Fibroblast of the aortic adventitia (primary cell): ENCODE data around the gene MARF1. TPM values are rescaled to one million over a fixed set of nuclear protein-coding genes. Genes with fewer than 3 reads are reported as not detected.

Source experiments
- DNase-seq: peaks from one replicate; pipeline ENCODE4 v3.0.0-alpha.2; 2010; ENCODE audit warnings: low read depth
- H3K4me3 ChIP-seq: 2 replicates; pipeline ENCODE4 v1.5.1; 2011; ENCODE audit warnings: low read depth, mild to moderate bottlenecking, control low read depth, low read length, moderate library complexity
- total RNA-seq: library from RNA; depleted of rRNA; stranded (reverse); fragments of >200 nt; gene quantifications from 2 replicates; pipeline ENCODE4 v1.2.3, GENCODE V29; 2012; ENCODE audit warnings: low replicate concordance
- TF ChIP-seq, protein P1 (sequence below): IDR thresholded peaks from 2 replicates; pipeline ENCODE4 v1.5.1; 2011; ENCODE audit warnings: mild to moderate bottlenecking, low read length, control low read depth, inconsistent platforms; ENCODE audit not compliant: insufficient read depth

Gene MARF1
- total RNA-seq, 1 donor: 27.1 TPM

DNA sequence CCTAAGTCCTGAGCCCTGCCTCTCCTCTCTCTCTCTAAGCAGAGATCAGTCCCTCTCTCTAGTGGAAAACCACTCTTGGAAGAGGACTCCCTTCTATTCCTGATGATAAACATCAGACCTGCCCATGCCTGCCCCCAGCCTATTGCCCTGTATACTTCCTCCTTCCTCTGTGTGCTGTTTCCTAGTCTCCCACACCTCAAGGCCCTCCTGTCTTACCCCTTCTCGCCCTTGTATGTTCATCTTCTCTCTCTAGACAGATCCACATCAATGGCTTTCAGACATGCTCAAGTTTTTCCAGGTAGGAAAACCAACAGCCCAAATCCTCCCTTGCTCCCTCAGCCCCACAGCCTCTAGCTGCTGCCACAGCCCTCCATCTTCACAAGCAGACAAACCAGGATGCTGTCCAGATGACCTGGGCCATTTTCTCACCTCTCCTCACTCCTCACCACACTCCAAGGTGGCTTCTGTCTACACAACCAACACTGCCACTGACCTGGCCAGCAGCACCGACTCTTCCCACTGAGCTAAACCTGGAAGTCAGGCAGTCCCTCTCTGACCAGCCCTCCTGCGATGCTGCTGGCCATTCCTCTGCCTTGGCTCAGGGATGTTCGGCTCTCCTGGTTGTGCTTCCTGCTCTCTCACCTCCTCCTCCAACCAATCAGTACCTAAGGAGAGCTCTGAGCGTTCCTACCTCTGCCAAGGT, 36.3 kb downstream of the MARF1 start:
- no peak for DNase-seq

DNA sequence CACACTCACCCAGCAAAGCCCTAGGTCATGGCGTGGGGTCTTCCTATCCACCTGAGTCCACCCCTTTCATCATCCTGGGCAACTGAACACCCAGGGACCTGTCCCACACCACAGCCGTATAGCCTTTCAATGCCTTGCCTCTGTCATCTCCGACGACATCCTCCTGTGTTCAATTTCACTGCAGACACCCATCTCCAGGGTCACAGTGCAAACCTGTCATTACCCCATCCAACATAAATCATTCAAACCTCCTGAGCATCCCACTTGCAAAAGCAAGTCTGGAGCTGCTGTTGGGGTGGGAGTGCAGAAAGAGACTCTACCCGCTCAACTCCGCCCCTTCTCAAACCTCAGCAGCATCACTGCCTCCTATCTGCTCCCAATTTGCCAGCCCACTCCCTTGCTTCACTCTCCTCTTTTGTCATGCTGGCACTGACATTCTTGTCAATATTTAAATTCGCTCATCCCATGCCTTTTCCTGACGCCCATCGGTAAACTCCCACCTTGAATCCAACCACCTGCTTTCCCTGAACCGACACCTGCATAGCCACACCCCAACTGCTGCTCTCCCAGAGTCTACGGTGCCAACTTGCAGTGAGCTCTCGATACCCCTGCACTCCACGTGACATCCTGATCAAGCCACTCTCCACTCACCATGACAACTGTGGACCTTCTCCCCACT, 37.0 kb downstream of the MARF1 start:
- TF ChIP-seq, protein P1, sequence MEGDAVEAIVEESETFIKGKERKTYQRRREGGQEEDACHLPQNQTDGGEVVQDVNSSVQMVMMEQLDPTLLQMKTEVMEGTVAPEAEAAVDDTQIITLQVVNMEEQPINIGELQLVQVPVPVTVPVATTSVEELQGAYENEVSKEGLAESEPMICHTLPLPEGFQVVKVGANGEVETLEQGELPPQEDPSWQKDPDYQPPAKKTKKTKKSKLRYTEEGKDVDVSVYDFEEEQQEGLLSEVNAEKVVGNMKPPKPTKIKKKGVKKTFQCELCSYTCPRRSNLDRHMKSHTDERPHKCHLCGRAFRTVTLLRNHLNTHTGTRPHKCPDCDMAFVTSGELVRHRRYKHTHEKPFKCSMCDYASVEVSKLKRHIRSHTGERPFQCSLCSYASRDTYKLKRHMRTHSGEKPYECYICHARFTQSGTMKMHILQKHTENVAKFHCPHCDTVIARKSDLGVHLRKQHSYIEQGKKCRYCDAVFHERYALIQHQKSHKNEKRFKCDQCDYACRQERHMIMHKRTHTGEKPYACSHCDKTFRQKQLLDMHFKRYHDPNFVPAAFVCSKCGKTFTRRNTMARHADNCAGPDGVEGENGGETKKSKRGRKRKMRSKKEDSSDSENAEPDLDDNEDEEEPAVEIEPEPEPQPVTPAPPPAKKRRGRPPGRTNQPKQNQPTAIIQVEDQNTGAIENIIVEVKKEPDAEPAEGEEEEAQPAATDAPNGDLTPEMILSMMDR: no peak
- no peak for DNase-seq
- H3K4me3 ChIP-seq: no peak overlapping the region

More for the DNA sequence above, 36.3 kb downstream of the MARF1 start:
- TF ChIP-seq, protein P1: no peak
- no peak overlapping the region for H3K4me3 ChIP-seq

DNA sequence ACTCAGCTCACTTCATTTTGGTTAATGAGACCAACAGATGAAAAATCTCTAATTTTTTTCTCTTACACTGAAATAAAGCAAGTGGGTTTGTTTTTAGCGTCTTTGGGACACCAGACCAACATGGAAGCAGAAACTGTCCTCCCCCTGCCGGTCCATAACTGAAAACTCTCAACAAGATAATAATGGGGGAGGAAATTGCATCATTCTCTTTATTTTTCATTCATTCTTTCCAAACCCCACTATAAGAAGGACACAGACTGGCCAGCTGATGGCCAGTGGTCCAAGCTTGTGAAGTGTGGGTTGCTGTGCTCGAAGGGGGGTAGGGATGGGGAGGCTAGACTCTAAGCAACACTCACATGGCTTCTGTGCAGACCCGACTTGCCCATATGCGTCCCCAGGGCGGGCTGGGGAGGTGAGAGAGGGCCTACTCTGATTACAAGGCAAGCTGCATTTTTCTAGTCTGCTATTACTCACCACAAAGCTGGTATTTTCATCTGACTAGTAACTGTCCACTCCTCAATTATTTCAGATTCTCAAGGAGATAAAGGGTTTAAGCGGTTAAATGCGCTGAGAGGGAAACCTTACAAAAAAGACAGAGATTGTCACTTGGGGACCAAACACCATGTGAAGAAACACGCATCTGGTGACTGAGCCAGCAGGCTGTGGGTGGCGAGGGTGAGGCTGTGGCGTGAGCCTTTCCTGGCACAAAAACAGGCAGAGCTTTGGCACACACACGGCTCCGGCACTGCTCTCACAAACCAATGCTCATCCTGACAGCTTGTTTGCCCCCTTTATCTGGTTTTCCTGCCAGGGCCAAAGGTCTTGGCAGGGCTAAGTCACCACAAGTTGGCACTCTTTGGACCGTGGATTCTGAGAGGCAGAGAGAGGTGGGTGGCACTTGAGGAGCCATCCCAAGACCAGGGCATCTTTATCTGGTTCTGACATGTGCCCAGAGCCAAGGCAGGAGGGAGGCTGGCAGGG, 38.2 kb downstream of the MARF1 start:
- DNase-seq: no peak
- TF ChIP-seq, protein P1: no peak
- H3K4me3 ChIP-seq: no peak overlapping the region

DNA sequence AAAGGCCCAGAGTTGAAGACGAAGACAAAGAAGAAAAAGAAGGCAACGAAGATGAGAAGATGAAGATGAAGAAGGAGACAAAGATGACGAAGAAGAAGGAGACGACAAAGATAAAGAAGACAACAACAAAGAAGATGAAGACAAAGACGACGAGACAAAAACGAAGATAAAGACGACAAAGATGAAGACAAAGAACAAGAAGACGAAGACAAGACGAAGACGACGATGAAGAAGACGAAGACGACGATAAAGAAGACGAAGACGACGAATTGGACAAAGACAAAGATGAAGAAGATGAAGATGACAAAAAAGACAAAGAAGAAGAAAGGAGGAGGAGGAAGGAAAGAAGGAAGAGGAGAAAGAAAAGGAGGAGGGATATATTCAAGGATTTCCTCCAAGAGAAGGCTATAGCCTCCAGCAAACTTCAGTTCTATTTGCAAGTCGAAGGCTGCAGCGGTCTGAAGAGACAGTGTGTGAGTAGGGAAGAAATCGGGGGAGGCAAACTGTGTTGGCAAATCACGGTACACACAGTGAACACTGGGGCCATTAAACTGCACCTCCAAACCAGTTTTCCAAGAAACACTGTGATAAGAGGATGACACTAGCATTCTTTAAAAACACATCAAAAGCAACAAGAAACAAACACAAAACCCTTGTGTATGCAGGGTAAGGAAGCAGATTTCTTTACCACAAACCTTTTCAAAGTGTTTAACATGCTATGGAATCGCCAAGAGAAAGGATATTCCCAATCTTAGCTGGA, 40.5 kb downstream of the MARF1 start:
- TF ChIP-seq, protein P1: no peak
- no peak for DNase-seq

DNA sequence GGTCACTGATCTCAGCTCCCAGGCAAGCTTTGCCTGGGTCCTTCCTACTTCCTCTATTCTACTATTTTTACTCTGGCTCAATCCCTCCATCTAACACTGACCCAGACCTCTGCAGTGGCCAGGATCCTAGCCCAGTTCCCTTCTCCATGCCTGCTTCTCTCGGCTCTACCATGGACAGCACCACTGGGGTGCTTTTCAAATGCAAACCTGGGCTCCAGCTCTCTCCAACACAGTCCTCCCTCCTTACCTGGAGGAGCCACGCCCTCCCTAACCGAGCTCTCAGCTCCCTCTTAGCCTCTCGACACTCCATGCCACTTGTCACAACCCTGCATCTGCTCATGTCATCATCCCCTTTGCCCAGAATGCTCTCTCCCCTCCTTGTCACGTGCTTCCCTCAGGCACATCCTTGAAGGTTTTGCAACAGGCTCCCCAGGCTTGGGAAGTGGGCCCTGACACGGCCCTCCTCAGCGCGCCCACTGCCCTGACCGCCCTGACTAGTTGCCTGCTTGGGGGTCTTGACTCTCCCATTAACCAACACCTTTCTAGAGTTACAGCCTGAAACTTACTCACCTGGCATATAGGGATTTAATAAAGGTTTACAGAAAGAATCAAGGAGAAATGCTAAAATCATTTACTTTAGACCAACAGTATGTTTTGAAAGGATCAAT, 41.6 kb downstream of the MARF1 start:
- DNase-seq: no peak
- TF ChIP-seq, protein P1: no peak
- no peak overlapping the region for H3K4me3 ChIP-seq

More for the DNA sequence above, 40.5 kb downstream of the MARF1 start:
- H3K4me3 ChIP-seq: no peak overlapping the region
